Mucosa of descending colon (tissue), 3 donors: Measurements from ENCODE around the gene ALG3. TPM values are rescaled to one million over a fixed set of nuclear protein-coding genes. Genes with fewer than 3 reads are reported as not detected.
"Not testable (repeated sequence)": the region's sequence is repeated elsewhere in the genome, so short reads cannot be mapped to it uniquely, and the experiment has no call there.

ENCODE experiments used
- ATAC-seq: fragments of 200-7000 bp; cut with Tn5 transposase; one replicate; pipeline ENCODE4 v1.9.1; 2020; ENCODE audit warnings: mild to moderate bottlenecking, moderate library complexity
- DNase-seq, 3 donors: peaks; one replicate each; pipeline ENCODE4 v3.0.0-alpha.2; 2020
- H3K36me3 ChIP-seq: fragments of 200-600 bp; one replicate; pipeline ENCODE4 v1.8.0; 2021; ENCODE audit warnings: low read depth, mild to moderate bottlenecking
- H3K4me1 ChIP-seq: fragments of 200-600 bp; one replicate; pipeline ENCODE4 v1.8.0; 2021; ENCODE audit warnings: low read depth, mild to moderate bottlenecking
- H3K4me3 ChIP-seq: fragments of 200-600 bp; one replicate; pipeline ENCODE4 v1.8.0; 2021; ENCODE audit warnings: mild to moderate bottlenecking
- H3K9me3 ChIP-seq: fragments of 200-600 bp; one replicate; pipeline ENCODE4 v1.8.0; 2021; ENCODE audit warnings: mild to moderate bottlenecking
- CTCF ChIP-seq: fragments of 200-600 bp; IDR thresholded peaks from one replicate; pipeline ENCODE4 v1.8.0; 2022; ENCODE audit warnings: antibody characterized with exemption, mild to moderate bottlenecking
- intact Hi-C, 2 donors: fragments of 100-400 bp; cut with DNase I in 1 of 2; cut with micrococcal nuclease in 1 of 2; formaldehyde crosslinking; loops; one replicate each; pipeline versions ENCODE4 v1.11.0 to v1.11.1; 2022; cut with DNase I, micrococcal nuclease
- total RNA-seq, 3 donors: library from RNA; stranded (reverse); fragmentation: NEBNext Ultra II Directional in 2 of 3; extraction: Animal tissue kit (Norgen Biotek cat#: 25700) in 2 of 3; gene quantifications; one replicate each; pipeline versions ENCODE4 v1.2.1 to v1.2.4, GENCODE V29; 2021 to 2023
- donor health status: DM: no; HTN: no; CAD: no; lungs with moderate emphysema.
- donor health status: DM: no; HTN: no; CAD: no.
- donor health status: DM: no; HTN: yes; CAD: no.

ALG3 gene
- total RNA-seq, 3 donors from 2014 or later: 30.8 to 39.9 (median 34.5) TPM

DNA sequence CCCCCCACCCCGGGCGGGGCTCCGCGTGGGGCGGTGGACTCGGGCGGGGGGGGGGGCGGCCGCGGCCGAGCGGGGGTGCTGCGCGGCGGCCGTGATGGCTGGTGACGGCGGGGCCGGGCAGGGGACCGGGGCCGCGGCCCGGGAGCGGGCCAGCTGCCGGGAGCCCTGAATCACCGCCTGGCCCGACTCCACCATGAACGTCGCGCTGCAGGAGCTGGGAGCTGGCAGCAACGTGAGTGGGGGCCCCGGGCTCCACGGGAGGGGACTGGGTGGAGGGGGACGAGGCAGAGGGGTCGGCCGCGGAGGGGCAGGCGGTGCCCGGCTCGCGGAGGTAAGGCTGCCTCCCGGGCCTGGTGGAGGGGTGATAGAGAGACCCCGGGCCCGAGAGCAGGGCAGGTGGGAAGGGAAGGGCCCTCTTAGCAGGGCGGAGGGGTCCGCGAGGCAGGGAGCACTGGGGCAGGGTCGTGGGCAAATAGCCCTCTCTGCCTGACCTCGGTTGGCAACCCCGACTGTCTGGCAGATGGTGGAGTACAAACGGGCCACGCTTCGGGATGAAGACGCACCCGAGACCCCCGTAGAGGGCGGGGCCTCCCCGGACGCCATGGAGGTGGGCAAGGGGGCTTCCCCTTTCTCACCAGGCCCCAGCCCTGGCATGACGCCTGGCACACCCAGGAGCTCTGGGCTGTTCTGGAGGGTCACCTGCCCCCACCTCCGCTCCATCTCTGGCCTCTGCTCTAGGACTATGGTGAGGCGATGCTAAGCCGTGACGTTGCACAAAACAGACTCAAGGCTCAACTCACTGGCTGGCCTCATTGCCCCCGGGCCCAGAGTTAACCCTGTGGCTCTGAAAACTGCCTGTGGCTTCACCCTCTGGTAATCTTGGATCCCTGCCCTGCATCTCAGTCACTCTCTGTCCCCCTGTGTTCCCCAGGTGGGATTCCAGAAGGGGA, 27.5 kb upstream of the ALG3 start, which contains the start of gene ECE2:
Gene ECE2 (plus strand): TSS at position 62 of the 950 bp plus-strand sequence. CDS start 132 bp downstream, at position 194.
- no peak for ATAC-seq
- no peaks in the 10 kb centered on the region for H3K36me3 ChIP-seq

GRCh38 chr3:184275381-184275701, 26.6 kb upstream of the ALG3 start:
- DNase-seq (no peak), ATAC-seq (no peak)
- Histone ChIP-seq H3K4me3 (no peak overlapping the region), H3K36me3 (no peaks in the 10 kb centered on the region), H3K4me1 (no peaks in the 10 kb centered on the region), H3K9me3 (no peaks in the 10 kb centered on the region)
- no peak for TF ChIP-seq CTCF
- intact Hi-C loops: no loop called here

More for the DNA sequence above, 27.5 kb upstream of the ALG3 start, which contains the start of gene ECE2:
- H3K4me3 ChIP-seq: no peak within 1 kb of the TSS
- H3K9me3 ChIP-seq: no peaks in the 10 kb centered on the region
- TF ChIP-seq CTCF: no peak
- intact Hi-C loops: no loop called here
- no peaks in the 10 kb centered on the region for H3K4me1 ChIP-seq
- DNase-seq: no peak

- TF ChIP-seq CTCF: no peak
- no peak overlapping the region for H3K4me3 ChIP-seq
- intact Hi-C loops: no loop called here
- no peaks in the 10 kb centered on the region for H3K4me1 ChIP-seq
- no peaks in the 10 kb centered on the region for H3K9me3 ChIP-seq
- H3K36me3 ChIP-seq: no peaks in the 10 kb centered on the region
- DNase-seq (no peak), ATAC-seq (no peak)
Measured at GRCh38 chr3:184272269-184272668, 23.5 kb upstream of the ALG3 start.

GRCh38 chr3:184267249-184267648, 18.5 kb upstream of the ALG3 start:
- H3K4me3 ChIP-seq, H3K9me3 ChIP-seq, intact Hi-C loops, H3K36me3 ChIP-seq, H3K4me1 ChIP-seq, DNase-seq, ATAC-seq: not testable (repeated sequence)

GRCh38 chr3:184262764-184263179, 14.0 kb upstream of the ALG3 start:
- no peak for ATAC-seq
- no peaks in the 10 kb centered on the region for H3K9me3 ChIP-seq
- no peaks in the 10 kb centered on the region for H3K36me3 ChIP-seq
- no peak for TF ChIP-seq CTCF
- DNase-seq: no peak
- no peak overlapping the region for H3K4me3 ChIP-seq
- peaks cover 23% of the 10 kb centered on the region for H3K4me1 ChIP-seq
- intact Hi-C loops: no loop called here
